NCI-H187 (cell line): ENCODE data around the gene DCLK2.

Experiments used
- DNase-seq, 2 experiments: peaks; one replicate each; lab custom pipeline; 2025; lab: John Stamatoyannopoulos, UW

Gene DCLK2

GRCh38 chr4:150117629-150118028 is 39.4 kb downstream of the DCLK2 start:
- DNase-seq = no peak

- no peak for DNase-seq
These were observed 41.2 kb downstream of the DCLK2 start for GRCh38 chr4:150119492-150119891.

- DNase-seq = no peak
These were observed 44.8 kb downstream of the DCLK2 start for GRCh38 chr4:150123087-150123486.

- no peak for DNase-seq
These were observed 45.8 kb downstream of the DCLK2 start for GRCh38 chr4:150123796-150124677.

- DNase-seq = no peak
These were observed 48.1 kb downstream of the DCLK2 start for GRCh38 chr4:150126201-150126863.

- DNase-seq = no peak
These were observed 48.6 kb downstream of the DCLK2 start for GRCh38 chr4:150126864-150127203.

GRCh38 chr4:150127757-150128156 is 49.5 kb downstream of the DCLK2 start:
- DNase-seq = no peak

- DNase-seq = no peak
These were observed 52.7 kb downstream of the DCLK2 start for GRCh38 chr4:150130933-150131332.

- no peak for DNase-seq
These were observed 53.5 kb downstream of the DCLK2 start for GRCh38 chr4:150131581-150132228.

- DNase-seq = no peak
These were observed 55.4 kb downstream of the DCLK2 start for GRCh38 chr4:150133605-150134004.

GRCh38 chr4:150135134-150135772 is 57.0 kb downstream of the DCLK2 start:
- no peak for DNase-seq

GRCh38 chr4:150136036-150136435 is 57.8 kb downstream of the DCLK2 start:
- DNase-seq = no peak

GRCh38 chr4:150136481-150136880 is 58.2 kb downstream of the DCLK2 start:
- no peak for DNase-seq

GRCh38 chr4:150139297-150139865 is 61.1 kb downstream of the DCLK2 start:
- DNase-seq = no peak

GRCh38 chr4:150140774-150141400 is 62.6 kb downstream of the DCLK2 start:
- no peak for DNase-seq

- no peak for DNase-seq
These were observed 63.5 kb downstream of the DCLK2 start for GRCh38 chr4:150141756-150142155.

GRCh38 chr4:150142831-150143230 is 64.6 kb downstream of the DCLK2 start:
- DNase-seq = no peak

GRCh38 chr4:150145090-150145945 is 67.1 kb downstream of the DCLK2 start:
- no peak for DNase-seq

- DNase-seq = no peak
These were observed 67.7 kb downstream of the DCLK2 start for GRCh38 chr4:150145946-150146340.

GRCh38 chr4:150149381-150149780 is 71.1 kb downstream of the DCLK2 start:
- no peak for DNase-seq

GRCh38 chr4:150150629-150151062 is 72.4 kb downstream of the DCLK2 start:
- DNase-seq = no peak
